HG03060 (cell line): Measurements from ENCODE around the gene DTD2.

Source experiments
- ATAC-seq: cut with Tn5 transposase; IDR thresholded peaks from one replicate; pipeline ENCODE4 v1.9.1; 2021; ENCODE audit warnings: low read depth, moderate number of reproducible peaks; ENCODE audit not compliant: unreplicated experiment

The DTD2 gene

GRCh38 chr14:31410048-31410650, 47.2 kb downstream of the DTD2 start:
- ATAC-seq = no peak

- ATAC-seq = no peak
These were observed 48.9 kb downstream of the DTD2 start for GRCh38 chr14:31408421-31408820.

- no peak for ATAC-seq
These were observed 51.6 kb downstream of the DTD2 start for GRCh38 chr14:31405599-31406232.

GRCh38 chr14:31405106-31405505, 52.2 kb downstream of the DTD2 start:
- ATAC-seq = no peak

GRCh38 chr14:31403707-31404106, 53.6 kb downstream of the DTD2 start:
- no peak for ATAC-seq

- ATAC-seq = no peak
These were observed 54.4 kb downstream of the DTD2 start for GRCh38 chr14:31402764-31403439.

GRCh38 chr14:31401369-31401932, 55.9 kb downstream of the DTD2 start:
- ATAC-seq = no peak

GRCh38 chr14:31400031-31400638, 57.2 kb downstream of the DTD2 start:
- ATAC-seq = no peak
